Naive thymus-derived CD8-positive, alpha-beta T cell (primary cell): ENCODE results near the gene GALNT10. TPM values are rescaled to one million over a fixed set of nuclear protein-coding genes. Genes with fewer than 3 reads are reported as not detected.

ENCODE experiments used
- ATAC-seq, 2 donors: fragments of 150-1000 bp; cut with Tn5 transposase in 1 of 2; sonication (Bioruptor Pico), chemical (Tn5 transposase) in 1 of 2; 1 replicate in 1 of 2; 2 replicates in 1 of 2; pipeline ENCODE4 v1.10.0; 2021; ENCODE audit warnings: mild to moderate bottlenecking in 2 of 2, moderate library complexity in 2 of 2
- POLR2A ChIA-PET: fragments of 350-600 bp; sonication (Branson Sonifier 250); formaldehyde crosslinking; loops from one replicate; lab custom pipeline; 2021; ENCODE audit warnings: antibody characterized with exemption; lab: Charles Lee
- DNase-seq, 10 donors: peaks; one replicate each; pipeline versions ENCODE4 v3.0.0 to v3.0.0-alpha.2; 2020 to 2022
- H3K27ac Mint-ChIP-seq, 10 donors: one replicate each; pipeline ENCODE4 v1.8.0; 2020 to 2022; ENCODE audit warnings: mild to moderate bottlenecking in 10 of 10, mixed read lengths in 10 of 10, moderate library complexity in 4 of 10, inconsistent platforms in 1 of 10
- H3K27me3 Mint-ChIP-seq, 5 donors: one replicate each; pipeline ENCODE4 v1.8.0; 2021 to 2022; ENCODE audit warnings: mixed read lengths in 5 of 5
- H3K36me3 Mint-ChIP-seq, 3 donors: one replicate each; pipeline ENCODE4 v1.8.0; 2020 to 2022; ENCODE audit warnings: mixed read lengths in 3 of 3, mild to moderate bottlenecking in 2 of 3, inconsistent platforms in 1 of 3
- H3K4me1 Mint-ChIP-seq, 4 donors: one replicate each; pipeline ENCODE4 v1.8.0; 2021 to 2022; ENCODE audit warnings: mixed read lengths in 4 of 4
- H3K4me3 Mint-ChIP-seq, 10 donors: one replicate each; pipeline ENCODE4 v1.8.0; 2020 to 2022; ENCODE audit warnings: mild to moderate bottlenecking in 10 of 10, mixed read lengths in 10 of 10, moderate library complexity in 6 of 10, inconsistent platforms in 1 of 10
- H3K9me3 Mint-ChIP-seq, 9 donors: one replicate each; pipeline ENCODE4 v1.8.0; 2020 to 2022; ENCODE audit warnings: mixed read lengths in 9 of 9, mild to moderate bottlenecking in 3 of 9, inconsistent platforms in 1 of 9, moderate library complexity in 1 of 9
- polyA plus RNA-seq, 3 donors: library from polyadenylated mRNA; unstranded; fragments of 300-500 nt; fragmentation: Illumina TruSeq; gene quantifications; one replicate each; pipeline ENCODE4 v1.2.3, GENCODE V29; 2021
- total RNA-seq, 8 experiments: library from RNA in 2 of 8; stranded (reverse) in 2 of 8; gene quantifications; one replicate each; pipeline ENCODE4 v1.2.3 and lab custom pipeline; 2021 to 2026

The GALNT10 gene
- total and polyA plus RNA-seq, 5 experiments from 2014 or later, result 6.9 to 51.1 (median 15.8) TPM

GRCh38 chr5:154375329-154376008 lies 184.9 kb downstream of the GALNT10 start:
- ATAC-seq (no peak), DNase-seq (no peak)
- POLR2A ChIA-PET, result no interaction called here
- Mint-ChIP-seq H3K27ac (peak overlapping the region in 1 of 10 donors; percentile 11), H3K36me3 (peaks cover 0 to 60% (median 2%) of the 10 kb centered on the region in 3 donors), H3K9me3 (no peaks in the 10 kb centered on the region), H3K4me3 (no peak overlapping the region), H3K27me3 (no peaks in the 10 kb centered on the region), H3K4me1 (peaks cover 0 to 2% (median 0%) of the 10 kb centered on the region in 4 donors)

- POLR2A ChIA-PET, result no interaction called here
- H3K36me3 Mint-ChIP-seq, result peaks cover 0 to 67% (median 7%) of the 10 kb centered on the region in 3 donors
- no peak overlapping the region for H3K27ac Mint-ChIP-seq
- DNase-seq (no peak), ATAC-seq (no peak)
- H3K4me1 Mint-ChIP-seq, result peaks cover 0 to 5% (median 0%) of the 10 kb centered on the region in 4 donors
- no peaks in the 10 kb centered on the region for H3K9me3 Mint-ChIP-seq
- H3K4me3 Mint-ChIP-seq, result no peak overlapping the region
- no peaks in the 10 kb centered on the region for H3K27me3 Mint-ChIP-seq
Measured at GRCh38 chr5:154376481-154376880, 185.9 kb downstream of the GALNT10 start.

- no peak for DNase-seq
- Mint-ChIP-seq H3K4me1 (peaks cover 0 to 5% (median 0%) of the 10 kb centered on the region in 4 donors), H3K27ac (no peak overlapping the region), H3K4me3 (no peak overlapping the region), H3K9me3 (no peaks in the 10 kb centered on the region), H3K27me3 (no peaks in the 10 kb centered on the region), H3K36me3 (peaks cover 0 to 70% (median 12%) of the 10 kb centered on the region in 3 donors)
- POLR2A ChIA-PET, result no interaction called here
- no peak for ATAC-seq
Measured at GRCh38 chr5:154377754-154378533, 187.4 kb downstream of the GALNT10 start.

- H3K4me1 Mint-ChIP-seq, result peaks cover 5 to 16% (median 12%) of the 10 kb centered on the region in 4 donors
- H3K27me3 Mint-ChIP-seq, result no peaks in the 10 kb centered on the region
- no peak overlapping the region for H3K27ac Mint-ChIP-seq
- H3K36me3 Mint-ChIP-seq, result peaks cover 0 to 68% (median 14%) of the 10 kb centered on the region in 3 donors
- no peaks in the 10 kb centered on the region for H3K9me3 Mint-ChIP-seq
- POLR2A ChIA-PET, result no interaction called here
- H3K4me3 Mint-ChIP-seq, result no peak overlapping the region
- DNase-seq (no peak), ATAC-seq (no peak)
Measured at GRCh38 chr5:154380263-154380662, 189.7 kb downstream of the GALNT10 start.

GRCh38 chr5:154384480-154385235 lies 194.1 kb downstream of the GALNT10 start:
- Mint-ChIP-seq H3K4me1 (peaks cover 7 to 20% (median 13%) of the 10 kb centered on the region in 4 donors), H3K9me3 (no peaks in the 10 kb centered on the region), H3K4me3 (peak overlapping the region in 4 of 10 donors; percentile 26 to 74 (median 47)), H3K36me3 (peaks cover 0 to 51% (median 14%) of the 10 kb centered on the region in 3 donors), H3K27ac (peak overlapping the region in 6 of 10 donors; percentile 48 to 96 (median 82)), H3K27me3 (no peaks in the 10 kb centered on the region)
- POLR2A ChIA-PET, result no interaction called here
- DNase-seq, result peak in 2 of 10 donors; percentile 17 to 42
- peak in 1 of 2 donors; percentile 37 for ATAC-seq

- peaks cover 7 to 20% (median 13%) of the 10 kb centered on the region in 4 donors for H3K4me1 Mint-ChIP-seq
- H3K9me3 Mint-ChIP-seq, result no peaks in the 10 kb centered on the region
- DNase-seq, result peak in 4 of 10 donors; percentile 2 to 24 (median 17)
- peak overlapping the region in 5 of 10 donors; percentile 12 to 60 (median 42) for H3K4me3 Mint-ChIP-seq
- peak; percentile 32 to 44 for ATAC-seq
- peak overlapping the region in 9 of 10 donors; percentile 48 to 96 (median 82) for H3K27ac Mint-ChIP-seq
- POLR2A ChIA-PET, result no interaction called here
- peaks cover 0 to 52% (median 16%) of the 10 kb centered on the region in 3 donors for H3K36me3 Mint-ChIP-seq
- H3K27me3 Mint-ChIP-seq, result no peaks in the 10 kb centered on the region
Measured at GRCh38 chr5:154385236-154385512, 194.6 kb downstream of the GALNT10 start.

- ATAC-seq, result no peak
- peak overlapping the region in 1 of 10 donors; percentile 31 for H3K27ac Mint-ChIP-seq
- POLR2A ChIA-PET, result no interaction called here
- no peaks in the 10 kb centered on the region for H3K9me3 Mint-ChIP-seq
- H3K4me1 Mint-ChIP-seq, result peaks cover 3 to 20% (median 13%) of the 10 kb centered on the region in 4 donors
- DNase-seq, result no peak
- H3K27me3 Mint-ChIP-seq, result no peaks in the 10 kb centered on the region
- no peak overlapping the region for H3K4me3 Mint-ChIP-seq
- peaks cover 0 to 49% (median 5%) of the 10 kb centered on the region in 3 donors for H3K36me3 Mint-ChIP-seq
Measured at GRCh38 chr5:154386952-154387629, 196.6 kb downstream of the GALNT10 start.

GRCh38 chr5:154388842-154389241 lies 198.3 kb downstream of the GALNT10 start:
- Mint-ChIP-seq H3K27ac (no peak overlapping the region), H3K36me3 (peaks cover 0 to 56% (median 2%) of the 10 kb centered on the region in 3 donors), H3K4me3 (no peak overlapping the region), H3K9me3 (no peaks in the 10 kb centered on the region), H3K4me1 (peaks cover 4 to 19% (median 12%) of the 10 kb centered on the region in 4 donors), H3K27me3 (no peaks in the 10 kb centered on the region)
- POLR2A ChIA-PET, result no interaction called here
- ATAC-seq (no peak), DNase-seq (no peak)

- POLR2A ChIA-PET, result no interaction called here
- H3K4me3 Mint-ChIP-seq, result no peak overlapping the region
- H3K4me1 Mint-ChIP-seq, result peaks cover 2 to 9% (median 5%) of the 10 kb centered on the region in 4 donors
- H3K36me3 Mint-ChIP-seq, result peaks cover 0 to 63% (median 4%) of the 10 kb centered on the region in 3 donors
- no peak for ATAC-seq
- H3K27ac Mint-ChIP-seq, result no peak overlapping the region
- H3K9me3 Mint-ChIP-seq, result no peaks in the 10 kb centered on the region
- H3K27me3 Mint-ChIP-seq, result no peaks in the 10 kb centered on the region
- DNase-seq, result no peak
Measured at GRCh38 chr5:154390096-154390495, 199.6 kb downstream of the GALNT10 start.

GRCh38 chr5:154390746-154391359 lies 200.3 kb downstream of the GALNT10 start:
- H3K4me1 Mint-ChIP-seq, result peaks cover 0 to 4% (median under 1%) of the 10 kb centered on the region in 4 donors
- H3K27me3 Mint-ChIP-seq, result no peaks in the 10 kb centered on the region
- H3K9me3 Mint-ChIP-seq, result no peaks in the 10 kb centered on the region
- peaks cover 0 to 56% (median 5%) of the 10 kb centered on the region in 3 donors for H3K36me3 Mint-ChIP-seq
- no peak overlapping the region for H3K27ac Mint-ChIP-seq
- POLR2A ChIA-PET, result no interaction called here
- H3K4me3 Mint-ChIP-seq, result no peak overlapping the region
- no peak for DNase-seq
- no peak for ATAC-seq

GRCh38 chr5:154391788-154392187 lies 201.3 kb downstream of the GALNT10 start:
- Mint-ChIP-seq H3K4me1 (peaks cover 0 to 4% (median under 1%) of the 10 kb centered on the region in 4 donors), H3K27ac (no peak overlapping the region), H3K9me3 (no peaks in the 10 kb centered on the region), H3K36me3 (peaks cover 0 to 51% (median 7%) of the 10 kb centered on the region in 3 donors), H3K4me3 (no peak overlapping the region), H3K27me3 (no peaks in the 10 kb centered on the region)
- POLR2A ChIA-PET, result no interaction called here
- DNase-seq, result peak in 1 of 10 donors; percentile 7
- no peak for ATAC-seq

GRCh38 chr5:154393850-154394249 lies 203.3 kb downstream of the GALNT10 start:
- no peak overlapping the region for H3K4me3 Mint-ChIP-seq
- H3K27me3 Mint-ChIP-seq, result no peaks in the 10 kb centered on the region
- peaks cover 0 to 40% (median 7%) of the 10 kb centered on the region in 3 donors for H3K36me3 Mint-ChIP-seq
- ATAC-seq, result no peak
- H3K9me3 Mint-ChIP-seq, result no peaks in the 10 kb centered on the region
- POLR2A ChIA-PET, result no interaction called here
- no peak for DNase-seq
- peaks cover 0 to 4% (median under 1%) of the 10 kb centered on the region in 4 donors for H3K4me1 Mint-ChIP-seq
- H3K27ac Mint-ChIP-seq, result peak overlapping the region in 3 of 10 donors; percentile 37 to 69 (median 51)
